Thoracic aorta (tissue), 2 donors: ENCODE results near the gene ATAD5. TPM values are rescaled to one million over a fixed set of nuclear protein-coding genes. Genes with fewer than 3 reads are reported as not detected.
A peak's percentile ranks its signal among the peaks of the same experiment; 100 is the strongest.

Experiments used
- ATAC-seq: fragments of 150-250 bp; one replicate; pipeline ENCODE4 v1.8.0; 2017; ENCODE audit warnings: low read depth; ENCODE audit not compliant: insufficient number of reproducible peaks, low FRiP score
- DNase-seq: peaks from one replicate; pipeline ENCODE4 v3.0.0-alpha.2; 2020; ENCODE audit warnings: low spot score
- H3K27ac ChIP-seq, 2 donors: fragments of 200-600 bp; sonication (generic); 1 replicate in 1 of 2; 2 replicates in 1 of 2; pipeline ENCODE4 v1.5.1; 2016; ENCODE audit warnings: mild to moderate bottlenecking in 2 of 2, moderate library complexity in 2 of 2
- H3K27me3 ChIP-seq: fragments of 200-600 bp; sonication (generic); replicated peaks from 2 replicates; pipeline ENCODE4 v1.6.0; 2016; ENCODE audit warnings: mild to moderate bottlenecking; ENCODE audit not compliant: insufficient read depth
- H3K36me3 ChIP-seq: fragments of 200-600 bp; sonication (generic); one replicate; pipeline ENCODE4 v1.5.1; 2016
- H3K4me1 ChIP-seq, 2 donors: fragments of 200-600 bp; sonication (generic); 1 replicate in 1 of 2; 2 replicates in 1 of 2; pipeline versions ENCODE4 v1.5.1 to v1.6.0; 2016; ENCODE audit warnings: low read depth in 2 of 2, mild to moderate bottlenecking in 1 of 2; ENCODE audit not compliant: control insufficient read depth in 1 of 2
- H3K4me3 ChIP-seq: fragments of 200-600 bp; sonication (generic); 2 replicates; pipeline ENCODE4 v1.5.1; 2016; ENCODE audit warnings: mild to moderate bottlenecking
- H3K9me3 ChIP-seq: fragments of 200-600 bp; sonication (generic); 2 replicates; pipeline ENCODE4 v1.5.1; 2016
- total RNA-seq, 2 donors: library from RNA; depleted of rRNA; stranded (reverse); fragments of >200 nt; gene quantifications; one replicate each; pipeline versions ENCODE4 v1.1.0 to v1.2.3, GENCODE V29; 2016
- TF ChIP-seq, protein P1 (sequence below): fragments of 200-600 bp; sonication (generic); IDR thresholded peaks from one replicate; pipeline ENCODE4 v1.5.1; 2019; ENCODE audit warnings: antibody characterized with exemption

Gene ATAD5, protein sequence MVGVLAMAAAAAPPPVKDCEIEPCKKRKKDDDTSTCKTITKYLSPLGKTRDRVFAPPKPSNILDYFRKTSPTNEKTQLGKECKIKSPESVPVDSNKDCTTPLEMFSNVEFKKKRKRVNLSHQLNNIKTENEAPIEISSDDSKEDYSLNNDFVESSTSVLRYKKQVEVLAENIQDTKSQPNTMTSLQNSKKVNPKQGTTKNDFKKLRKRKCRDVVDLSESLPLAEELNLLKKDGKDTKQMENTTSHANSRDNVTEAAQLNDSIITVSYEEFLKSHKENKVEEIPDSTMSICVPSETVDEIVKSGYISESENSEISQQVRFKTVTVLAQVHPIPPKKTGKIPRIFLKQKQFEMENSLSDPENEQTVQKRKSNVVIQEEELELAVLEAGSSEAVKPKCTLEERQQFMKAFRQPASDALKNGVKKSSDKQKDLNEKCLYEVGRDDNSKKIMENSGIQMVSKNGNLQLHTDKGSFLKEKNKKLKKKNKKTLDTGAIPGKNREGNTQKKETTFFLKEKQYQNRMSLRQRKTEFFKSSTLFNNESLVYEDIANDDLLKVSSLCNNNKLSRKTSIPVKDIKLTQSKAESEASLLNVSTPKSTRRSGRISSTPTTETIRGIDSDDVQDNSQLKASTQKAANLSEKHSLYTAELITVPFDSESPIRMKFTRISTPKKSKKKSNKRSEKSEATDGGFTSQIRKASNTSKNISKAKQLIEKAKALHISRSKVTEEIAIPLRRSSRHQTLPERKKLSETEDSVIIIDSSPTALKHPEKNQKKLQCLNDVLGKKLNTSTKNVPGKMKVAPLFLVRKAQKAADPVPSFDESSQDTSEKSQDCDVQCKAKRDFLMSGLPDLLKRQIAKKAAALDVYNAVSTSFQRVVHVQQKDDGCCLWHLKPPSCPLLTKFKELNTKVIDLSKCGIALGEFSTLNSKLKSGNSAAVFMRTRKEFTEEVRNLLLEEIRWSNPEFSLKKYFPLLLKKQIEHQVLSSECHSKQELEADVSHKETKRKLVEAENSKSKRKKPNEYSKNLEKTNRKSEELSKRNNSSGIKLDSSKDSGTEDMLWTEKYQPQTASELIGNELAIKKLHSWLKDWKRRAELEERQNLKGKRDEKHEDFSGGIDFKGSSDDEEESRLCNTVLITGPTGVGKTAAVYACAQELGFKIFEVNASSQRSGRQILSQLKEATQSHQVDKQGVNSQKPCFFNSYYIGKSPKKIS (N-terminal part only)
- total RNA-seq: 1 to 10 TPM in 1 of 2 donors, under 1 TPM in 1; 0.81 to 1.3 TPM

DNA sequence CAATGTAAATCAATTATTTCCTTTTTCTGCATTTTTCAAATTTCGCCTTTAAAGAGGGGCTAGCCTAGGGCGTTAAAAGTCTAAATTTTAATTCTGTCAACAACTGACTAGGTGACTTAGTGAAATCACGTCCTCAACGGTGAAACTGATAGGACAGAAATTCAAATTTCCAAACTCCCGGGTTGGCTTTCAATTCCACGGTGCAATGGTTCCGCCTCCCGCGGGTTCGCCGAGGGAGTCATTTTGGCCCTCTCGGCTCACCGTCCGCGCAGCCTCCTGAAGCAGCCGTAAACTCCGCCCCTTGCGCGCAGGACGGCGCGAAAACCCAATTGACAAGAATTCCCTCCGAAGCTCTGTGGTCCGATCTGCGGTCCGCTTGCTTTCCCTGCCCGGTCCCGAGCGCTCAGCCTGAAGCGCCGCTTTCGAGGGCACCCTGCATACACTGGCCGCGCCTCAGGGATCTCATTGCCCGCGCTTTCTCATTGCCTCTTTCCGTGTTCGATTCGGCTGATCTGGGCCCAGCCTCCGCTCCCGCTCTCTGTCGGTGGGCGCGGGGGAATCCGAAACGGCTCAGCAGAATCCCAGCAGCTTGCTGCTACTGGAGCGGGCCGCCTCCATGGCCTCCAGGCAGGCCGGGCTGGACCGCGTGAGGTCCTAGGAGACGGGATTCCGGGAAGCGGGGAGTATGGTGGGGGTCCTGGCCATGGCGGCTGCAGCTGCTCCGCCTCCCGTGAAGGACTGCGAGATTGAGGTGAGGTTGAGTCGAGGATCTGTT lies at the start of gene ATAD5:
Gene ATAD5, plus strand, starts transcription at position 304 of the 775 bp plus-strand sequence. Its CDS starts 382 bp downstream, at position 686.
- TF ChIP-seq, protein P1, sequence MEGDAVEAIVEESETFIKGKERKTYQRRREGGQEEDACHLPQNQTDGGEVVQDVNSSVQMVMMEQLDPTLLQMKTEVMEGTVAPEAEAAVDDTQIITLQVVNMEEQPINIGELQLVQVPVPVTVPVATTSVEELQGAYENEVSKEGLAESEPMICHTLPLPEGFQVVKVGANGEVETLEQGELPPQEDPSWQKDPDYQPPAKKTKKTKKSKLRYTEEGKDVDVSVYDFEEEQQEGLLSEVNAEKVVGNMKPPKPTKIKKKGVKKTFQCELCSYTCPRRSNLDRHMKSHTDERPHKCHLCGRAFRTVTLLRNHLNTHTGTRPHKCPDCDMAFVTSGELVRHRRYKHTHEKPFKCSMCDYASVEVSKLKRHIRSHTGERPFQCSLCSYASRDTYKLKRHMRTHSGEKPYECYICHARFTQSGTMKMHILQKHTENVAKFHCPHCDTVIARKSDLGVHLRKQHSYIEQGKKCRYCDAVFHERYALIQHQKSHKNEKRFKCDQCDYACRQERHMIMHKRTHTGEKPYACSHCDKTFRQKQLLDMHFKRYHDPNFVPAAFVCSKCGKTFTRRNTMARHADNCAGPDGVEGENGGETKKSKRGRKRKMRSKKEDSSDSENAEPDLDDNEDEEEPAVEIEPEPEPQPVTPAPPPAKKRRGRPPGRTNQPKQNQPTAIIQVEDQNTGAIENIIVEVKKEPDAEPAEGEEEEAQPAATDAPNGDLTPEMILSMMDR: no peak
- H3K36me3 ChIP-seq: no peaks in the 10 kb centered on the region
- H3K9me3 ChIP-seq: no peaks in the 10 kb centered on the region
- ATAC-seq: peak; percentile 72
- H3K4me3 ChIP-seq: peak within 1 kb of the TSS; percentile 92
- H3K27me3 ChIP-seq: no peaks in the 10 kb centered on the region
- peaks cover 10 to 14% of the 10 kb centered on the region in 2 donors for H3K4me1 ChIP-seq
- DNase-seq: peak; percentile 74
- H3K27ac ChIP-seq: no peak within 1 kb of the TSS

DNA sequence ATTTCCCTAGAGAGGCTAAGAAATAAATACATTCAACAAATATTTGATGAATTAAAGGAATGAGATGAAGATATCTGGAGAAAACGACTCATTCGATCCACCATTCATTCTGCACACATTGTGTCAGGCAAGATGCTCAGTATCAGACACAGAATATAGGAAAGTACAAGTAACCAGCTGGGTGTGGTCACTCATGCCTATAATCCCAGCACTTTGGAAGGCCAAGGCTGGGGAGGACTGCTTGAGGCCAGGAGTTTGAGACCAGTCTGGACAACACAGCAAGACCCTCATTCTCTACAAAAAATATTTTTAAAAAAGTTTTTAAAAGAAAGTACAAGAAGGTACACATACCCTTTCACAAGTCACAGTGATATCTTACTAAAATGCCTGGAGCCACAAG lies 49.6 kb upstream of the ATAD5 start:
- Histone ChIP-seq H3K27me3 (no peaks in the 10 kb centered on the region), H3K36me3 (peaks cover 5% of the 10 kb centered on the region), H3K27ac (no peak overlapping the region), H3K4me1 (peaks cover 0 to 10% of the 10 kb centered on the region in 2 donors), H3K9me3 (no peaks in the 10 kb centered on the region), H3K4me3 (no peak overlapping the region)
- DNase-seq: no peak
- ATAC-seq: no peak
- TF ChIP-seq, protein P1: no peak

DNA sequence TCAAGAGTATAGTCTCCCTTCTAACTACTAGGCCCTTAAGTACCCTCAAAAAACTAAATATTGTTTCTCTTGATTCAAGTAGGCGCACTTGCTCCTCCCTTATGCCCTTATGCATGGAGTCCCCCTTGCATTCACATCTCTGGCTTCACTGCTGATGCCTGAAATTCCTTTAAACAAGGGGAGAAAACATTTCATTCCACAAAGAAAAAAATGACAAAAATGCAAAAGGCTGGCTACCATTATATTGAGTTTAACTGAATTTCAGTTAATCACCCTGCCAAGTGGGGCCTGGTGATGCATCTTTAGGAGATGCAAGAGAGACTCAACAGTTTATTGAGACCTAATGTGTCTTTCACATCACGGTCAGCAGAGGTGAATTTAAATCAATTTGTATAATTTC lies 42.8 kb upstream of the ATAD5 start:
- Histone ChIP-seq H3K36me3 (peaks cover 20% of the 10 kb centered on the region), H3K4me3 (no peak overlapping the region), H3K27ac (no peak overlapping the region), H3K9me3 (no peaks in the 10 kb centered on the region), H3K27me3 (no peaks in the 10 kb centered on the region), H3K4me1 (peaks cover 0 to 16% of the 10 kb centered on the region in 2 donors)
- DNase-seq (no peak), ATAC-seq (no peak)
- TF ChIP-seq, protein P1: no peak

DNA sequence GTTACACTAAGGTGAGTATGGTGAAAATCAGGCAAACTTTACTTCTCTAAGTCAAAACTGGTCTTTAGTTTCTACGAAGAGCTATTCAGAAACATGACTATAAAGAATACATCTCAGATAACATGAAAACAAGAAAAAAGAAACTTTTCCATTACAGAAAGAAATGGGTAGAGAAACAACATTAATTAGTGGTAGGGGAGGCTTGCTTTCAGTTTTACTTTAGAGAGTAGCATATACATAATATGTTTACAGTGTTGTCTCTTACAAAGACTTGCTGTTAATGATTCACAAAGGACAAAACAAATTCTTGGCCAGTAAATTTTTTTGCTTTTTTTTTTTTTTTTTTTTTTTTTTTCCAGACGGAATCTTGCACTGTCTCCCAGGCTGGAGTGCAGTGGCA lies 41.5 kb upstream of the ATAD5 start:
- no peak for DNase-seq
- H3K4me1 ChIP-seq: peaks cover 0 to 16% of the 10 kb centered on the region in 2 donors
- H3K4me3 ChIP-seq: no peak overlapping the region
- H3K27me3 ChIP-seq: no peaks in the 10 kb centered on the region
- no peak for ATAC-seq
- H3K27ac ChIP-seq: no peak overlapping the region
- H3K9me3 ChIP-seq: no peaks in the 10 kb centered on the region
- peaks cover 25% of the 10 kb centered on the region for H3K36me3 ChIP-seq
- TF ChIP-seq, protein P1: no peak
